ENCODE results near the gene AURKAIP1.

AURKAIP1 gene

DNA sequence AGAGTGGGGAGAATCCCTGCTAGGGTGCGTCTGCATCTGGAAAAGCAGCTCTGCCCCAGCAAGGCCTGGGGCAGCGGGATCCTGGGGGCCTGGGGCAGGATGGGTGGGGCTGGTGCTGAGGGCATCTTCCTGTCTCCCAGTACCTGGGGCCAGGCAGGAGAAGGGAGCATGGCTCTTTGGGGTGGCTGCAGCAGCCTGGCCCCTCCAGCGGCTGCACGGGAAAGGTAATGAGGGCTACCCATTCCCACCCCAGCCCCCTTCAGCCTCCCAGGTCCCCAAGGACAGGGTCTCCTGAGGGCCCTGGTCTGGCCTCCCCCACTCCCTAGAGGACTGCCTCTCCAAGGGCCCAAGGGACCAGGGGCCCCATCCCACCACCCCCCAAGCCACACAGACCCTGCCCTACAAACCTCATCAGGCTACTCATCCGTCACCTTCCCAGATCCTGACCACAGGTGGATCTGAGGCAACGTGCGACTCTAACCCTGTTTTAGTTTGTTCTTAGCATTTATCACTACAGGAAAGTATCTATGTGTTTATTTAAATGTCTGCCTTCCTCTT lies 47.0 kb upstream of the AURKAIP1 start:
- no peak for ATAC-seq
- no peak for TF ChIP-seq PPARA (CRISPR knock-in tag; IDR thresholded peaks at IDR 0.05; ENCODE audit: borderline replicate concordance)
- TF ChIP-seq, protein P1, sequence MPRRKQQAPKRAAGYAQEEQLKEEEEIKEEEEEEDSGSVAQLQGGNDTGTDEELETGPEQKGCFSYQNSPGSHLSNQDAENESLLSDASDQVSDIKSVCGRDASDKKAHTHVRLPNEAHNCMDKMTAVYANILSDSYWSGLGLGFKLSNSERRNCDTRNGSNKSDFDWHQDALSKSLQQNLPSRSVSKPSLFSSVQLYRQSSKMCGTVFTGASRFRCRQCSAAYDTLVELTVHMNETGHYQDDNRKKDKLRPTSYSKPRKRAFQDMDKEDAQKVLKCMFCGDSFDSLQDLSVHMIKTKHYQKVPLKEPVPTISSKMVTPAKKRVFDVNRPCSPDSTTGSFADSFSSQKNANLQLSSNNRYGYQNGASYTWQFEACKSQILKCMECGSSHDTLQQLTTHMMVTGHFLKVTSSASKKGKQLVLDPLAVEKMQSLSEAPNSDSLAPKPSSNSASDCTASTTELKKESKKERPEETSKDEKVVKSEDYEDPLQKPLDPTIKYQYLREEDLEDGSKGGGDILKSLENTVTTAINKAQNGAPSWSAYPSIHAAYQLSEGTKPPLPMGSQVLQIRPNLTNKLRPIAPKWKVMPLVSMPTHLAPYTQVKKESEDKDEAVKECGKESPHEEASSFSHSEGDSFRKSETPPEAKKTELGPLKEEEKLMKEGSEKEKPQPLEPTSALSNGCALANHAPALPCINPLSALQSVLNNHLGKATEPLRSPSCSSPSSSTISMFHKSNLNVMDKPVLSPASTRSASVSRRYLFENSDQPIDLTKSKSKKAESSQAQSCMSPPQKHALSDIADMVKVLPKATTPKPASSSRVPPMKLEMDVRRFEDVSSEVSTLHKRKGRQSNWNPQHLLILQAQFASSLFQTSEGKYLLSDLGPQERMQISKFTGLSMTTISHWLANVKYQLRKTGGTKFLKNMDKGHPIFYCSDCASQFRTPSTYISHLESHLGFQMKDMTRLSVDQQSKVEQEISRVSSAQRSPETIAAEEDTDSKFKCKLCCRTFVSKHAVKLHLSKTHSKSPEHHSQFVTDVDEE (CRISPR knock-in tag; IDR thresholded peaks at IDR 0.05), result no peak
- TF ChIP-seq TCF4 (CRISPR knock-in tag; IDR thresholded peaks at IDR 0.05; ENCODE audit: borderline replicate concordance), result no peak
- TF ChIP-seq ZFP30 (CRISPR knock-in tag; IDR thresholded peaks at IDR 0.05), result no peak

DNA sequence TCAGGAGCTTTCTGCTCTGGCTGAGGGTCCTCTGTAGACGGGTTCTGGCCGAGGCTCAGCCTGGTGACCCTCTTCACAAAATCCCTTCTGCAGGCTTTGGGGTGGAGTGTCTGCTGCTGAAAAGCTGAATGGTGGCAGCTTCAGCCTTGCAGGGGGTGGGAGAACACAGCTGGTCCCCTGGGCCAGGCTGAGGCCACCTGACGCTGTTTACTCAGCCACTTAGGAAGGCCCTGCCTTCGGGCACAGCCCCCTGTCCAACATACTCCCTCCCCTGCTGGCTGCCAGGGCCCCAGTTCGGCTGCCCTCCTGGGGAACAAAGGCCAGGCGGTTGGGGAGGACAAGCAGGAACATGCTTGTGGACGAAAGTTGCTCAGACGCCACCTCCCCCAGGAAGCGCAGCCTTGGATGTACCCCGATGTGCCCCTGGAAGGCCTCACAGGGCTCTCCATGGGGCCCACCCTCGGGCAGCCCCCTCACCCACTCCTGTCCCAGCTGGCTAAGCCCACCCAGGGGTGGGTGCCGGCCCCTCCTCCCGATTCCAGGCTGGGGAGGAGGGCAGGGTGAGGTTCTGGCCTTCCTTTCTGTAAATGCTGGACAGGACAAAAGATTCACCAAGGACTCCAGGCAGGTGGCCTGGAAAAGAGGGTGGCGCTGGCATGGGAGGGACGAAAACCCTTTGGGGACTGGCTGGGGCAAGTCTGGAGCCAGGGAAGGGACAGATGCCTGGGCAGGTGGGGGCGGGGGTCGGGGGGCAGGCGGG lies 46.3 kb upstream of the AURKAIP1 start, which contains the start of gene ANKRD65:
Gene ANKRD65, minus strand, starts transcription at position 130 of the 760 bp plus-strand sequence. CDS start 271 bp downstream, outside the sequence.
- ATAC-seq, result no peak
- TF ChIP-seq TCF4 (CRISPR knock-in tag; IDR thresholded peaks at IDR 0.05; ENCODE audit: borderline replicate concordance), result no peak
- TF ChIP-seq ZNF70 (CRISPR knock-in tag; IDR thresholded peaks at IDR 0.05), result no peak
- no peak for TF ChIP-seq CSDC2 (CRISPR knock-in tag; IDR thresholded peaks at IDR 0.05)
- TF ChIP-seq, protein P2, sequence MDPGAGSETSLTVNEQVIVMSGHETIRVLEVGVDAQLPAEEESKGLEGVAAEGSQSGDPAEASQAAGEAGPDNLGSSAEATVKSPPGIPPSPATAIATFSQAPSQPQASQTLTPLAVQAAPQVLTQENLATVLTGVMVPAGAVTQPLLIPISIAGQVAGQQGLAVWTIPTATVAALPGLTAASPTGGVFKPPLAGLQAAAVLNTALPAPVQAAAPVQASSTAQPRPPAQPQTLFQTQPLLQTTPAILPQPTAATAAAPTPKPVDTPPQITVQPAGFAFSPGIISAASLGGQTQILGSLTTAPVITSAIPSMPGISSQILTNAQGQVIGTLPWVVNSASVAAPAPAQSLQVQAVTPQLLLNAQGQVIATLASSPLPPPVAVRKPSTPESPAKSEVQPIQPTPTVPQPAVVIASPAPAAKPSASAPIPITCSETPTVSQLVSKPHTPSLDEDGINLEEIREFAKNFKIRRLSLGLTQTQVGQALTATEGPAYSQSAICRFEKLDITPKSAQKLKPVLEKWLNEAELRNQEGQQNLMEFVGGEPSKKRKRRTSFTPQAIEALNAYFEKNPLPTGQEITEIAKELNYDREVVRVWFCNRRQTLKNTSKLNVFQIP (CRISPR knock-in tag; IDR thresholded peaks at IDR 0.05; ENCODE audit: borderline replicate concordance, low read depth), result no peak
- TF ChIP-seq RARB (CRISPR knock-in tag; IDR thresholded peaks at IDR 0.05), result no peak
- no peak for TF ChIP-seq ESRRG (CRISPR knock-in tag; IDR thresholded peaks at IDR 0.05)
- TF ChIP-seq OSR1 (CRISPR knock-in tag; IDR thresholded peaks at IDR 0.05), result no peak
- TF ChIP-seq TOX (CRISPR knock-in tag; IDR thresholded peaks at IDR 0.05; ENCODE audit: borderline replicate concordance), result no peak
- no peak for TF ChIP-seq BACH2 (CRISPR knock-in tag; IDR thresholded peaks at IDR 0.05; ENCODE audit: borderline replicate concordance)
- TF ChIP-seq, protein P3, sequence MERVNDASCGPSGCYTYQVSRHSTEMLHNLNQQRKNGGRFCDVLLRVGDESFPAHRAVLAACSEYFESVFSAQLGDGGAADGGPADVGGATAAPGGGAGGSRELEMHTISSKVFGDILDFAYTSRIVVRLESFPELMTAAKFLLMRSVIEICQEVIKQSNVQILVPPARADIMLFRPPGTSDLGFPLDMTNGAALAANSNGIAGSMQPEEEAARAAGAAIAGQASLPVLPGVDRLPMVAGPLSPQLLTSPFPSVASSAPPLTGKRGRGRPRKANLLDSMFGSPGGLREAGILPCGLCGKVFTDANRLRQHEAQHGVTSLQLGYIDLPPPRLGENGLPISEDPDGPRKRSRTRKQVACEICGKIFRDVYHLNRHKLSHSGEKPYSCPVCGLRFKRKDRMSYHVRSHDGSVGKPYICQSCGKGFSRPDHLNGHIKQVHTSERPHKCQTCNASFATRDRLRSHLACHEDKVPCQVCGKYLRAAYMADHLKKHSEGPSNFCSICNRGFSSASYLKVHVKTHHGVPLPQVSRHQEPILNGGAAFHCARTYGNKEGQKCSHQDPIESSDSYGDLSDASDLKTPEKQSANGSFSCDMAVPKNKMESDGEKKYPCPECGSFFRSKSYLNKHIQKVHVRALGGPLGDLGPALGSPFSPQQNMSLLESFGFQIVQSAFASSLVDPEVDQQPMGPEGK (CRISPR knock-in tag; IDR thresholded peaks at IDR 0.05; ENCODE audit: borderline replicate concordance), result no peak

DNA sequence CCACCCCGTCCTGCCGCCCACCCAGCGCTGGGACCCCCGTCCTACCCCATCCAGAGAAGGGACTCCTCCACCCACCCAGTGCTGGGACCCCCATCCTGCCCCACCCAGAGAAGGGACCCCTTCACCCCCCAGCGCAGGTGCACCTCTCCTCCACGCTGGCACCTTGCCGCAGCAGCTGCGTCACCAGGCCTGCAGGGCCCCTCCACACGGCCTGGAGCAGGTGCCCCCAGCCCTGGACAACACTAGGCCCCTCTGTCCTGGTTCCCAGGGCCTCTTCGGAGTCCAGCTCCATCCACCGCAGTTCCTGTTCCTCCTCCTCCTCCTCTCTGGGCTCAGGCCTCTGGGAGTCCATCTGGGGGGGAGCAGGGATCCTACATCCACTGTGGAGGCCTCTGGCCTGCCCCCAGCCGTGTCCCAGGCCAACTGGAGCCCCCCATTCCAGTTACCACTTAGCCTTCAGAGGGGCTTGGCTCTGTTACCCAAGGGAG lies 45.7 kb upstream of the AURKAIP1 start:
- no peak for ATAC-seq
- TF ChIP-seq OSR1 (CRISPR knock-in tag; IDR thresholded peaks at IDR 0.05) (no peak), ZNF70 (CRISPR knock-in tag; IDR thresholded peaks at IDR 0.05) (no peak), ZC3H10 (CRISPR knock-in tag; IDR thresholded peaks at IDR 0.05) (no peak)
- TF ChIP-seq, protein P4, sequence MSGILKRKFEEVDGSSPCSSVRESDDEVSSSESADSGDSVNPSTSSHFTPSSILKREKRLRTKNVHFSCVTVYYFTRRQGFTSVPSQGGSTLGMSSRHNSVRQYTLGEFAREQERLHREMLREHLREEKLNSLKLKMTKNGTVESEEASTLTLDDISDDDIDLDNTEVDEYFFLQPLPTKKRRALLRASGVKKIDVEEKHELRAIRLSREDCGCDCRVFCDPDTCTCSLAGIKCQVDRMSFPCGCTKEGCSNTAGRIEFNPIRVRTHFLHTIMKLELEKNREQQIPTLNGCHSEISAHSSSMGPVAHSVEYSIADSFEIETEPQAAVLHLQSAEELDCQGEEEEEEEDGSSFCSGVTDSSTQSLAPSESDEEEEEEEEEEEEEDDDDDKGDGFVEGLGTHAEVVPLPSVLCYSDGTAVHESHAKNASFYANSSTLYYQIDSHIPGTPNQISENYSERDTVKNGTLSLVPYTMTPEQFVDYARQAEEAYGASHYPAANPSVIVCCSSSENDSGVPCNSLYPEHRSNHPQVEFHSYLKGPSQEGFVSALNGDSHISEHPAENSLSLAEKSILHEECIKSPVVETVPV (CRISPR knock-in tag; IDR thresholded peaks at IDR 0.05), result no peak
- TF ChIP-seq, protein P3 (CRISPR knock-in tag; IDR thresholded peaks at IDR 0.05; ENCODE audit: borderline replicate concordance), result no peak

Data from SK-N-SH treated with all-trans-retinoic acid at 6 μM for 48 hours (cell line).